ENCODE results near the gene LCOR.

GRCh38 chr10:96873756-96874467 lies 41.8 kb downstream of the LCOR start:
- TF ChIP-seq, protein P1, sequence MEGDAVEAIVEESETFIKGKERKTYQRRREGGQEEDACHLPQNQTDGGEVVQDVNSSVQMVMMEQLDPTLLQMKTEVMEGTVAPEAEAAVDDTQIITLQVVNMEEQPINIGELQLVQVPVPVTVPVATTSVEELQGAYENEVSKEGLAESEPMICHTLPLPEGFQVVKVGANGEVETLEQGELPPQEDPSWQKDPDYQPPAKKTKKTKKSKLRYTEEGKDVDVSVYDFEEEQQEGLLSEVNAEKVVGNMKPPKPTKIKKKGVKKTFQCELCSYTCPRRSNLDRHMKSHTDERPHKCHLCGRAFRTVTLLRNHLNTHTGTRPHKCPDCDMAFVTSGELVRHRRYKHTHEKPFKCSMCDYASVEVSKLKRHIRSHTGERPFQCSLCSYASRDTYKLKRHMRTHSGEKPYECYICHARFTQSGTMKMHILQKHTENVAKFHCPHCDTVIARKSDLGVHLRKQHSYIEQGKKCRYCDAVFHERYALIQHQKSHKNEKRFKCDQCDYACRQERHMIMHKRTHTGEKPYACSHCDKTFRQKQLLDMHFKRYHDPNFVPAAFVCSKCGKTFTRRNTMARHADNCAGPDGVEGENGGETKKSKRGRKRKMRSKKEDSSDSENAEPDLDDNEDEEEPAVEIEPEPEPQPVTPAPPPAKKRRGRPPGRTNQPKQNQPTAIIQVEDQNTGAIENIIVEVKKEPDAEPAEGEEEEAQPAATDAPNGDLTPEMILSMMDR (IDR thresholded peaks at IDR 0.05) = no peak
- TF ChIP-seq POLR2A (IDR thresholded peaks at IDR 0.05) = no peak

Measured in Peyer's patch (tissue), 4 donors.